DND-41 (cell line): Measurements from ENCODE around the gene KIFAP3.
A peak's percentile ranks its signal among the peaks of the same experiment; 100 is the strongest.
"Not testable (repeated sequence)": the region's sequence is repeated elsewhere in the genome, so short reads cannot be mapped to it uniquely, and the experiment has no call there.

Experiments
- ATAC-seq: fragments of 200-7000 bp; cut with Tn5 transposase; 3 replicates; pipeline ENCODE4 v1.9.1; 2021; ENCODE audit warnings: low read depth; ENCODE audit not compliant: insufficient read depth
- DNase-seq: peaks from one replicate; pipeline ENCODE4 v3.0.0-alpha.2; 2020
- H2AFZ ChIP-seq: 2 replicates; pipeline ENCODE4 v1.6.0; 2012; ENCODE audit warnings: low read depth, low read length
- H3K27ac ChIP-seq: 2 replicates; pipeline ENCODE4 v1.5.1; 2012; ENCODE audit warnings: low read length, inconsistent platforms
- H3K27me3 ChIP-seq: fragments of 200-600 bp; sonication (generic); 2 replicates; pipeline ENCODE4 v1.6.0; 2012; ENCODE audit warnings: low read length, mild to moderate bottlenecking, inconsistent platforms; ENCODE audit not compliant: insufficient read depth, poor library complexity
- H3K36me3 ChIP-seq: 2 replicates; pipeline ENCODE4 v1.5.1; 2012; ENCODE audit warnings: low read length, inconsistent platforms; ENCODE audit not compliant: insufficient read depth
- H3K4me1 ChIP-seq: 2 replicates; pipeline ENCODE4 v1.5.1; 2012; ENCODE audit warnings: mild to moderate bottlenecking, low read length; ENCODE audit not compliant: insufficient read depth
- H3K4me2 ChIP-seq: 2 replicates; pipeline ENCODE4 v1.6.0; 2012; ENCODE audit warnings: mild to moderate bottlenecking, moderate library complexity, low read length, inconsistent platforms; ENCODE audit not compliant: insufficient read depth
- H3K4me3 ChIP-seq, 2 experiments: fragments of 200-600 bp in 1 of 2; shearing (Covaris generic) in 1 of 2; 2 replicates each; pipeline ENCODE4 v1.5.1; 2012 to 2016; ENCODE audit warnings: inconsistent platforms in 2 of 2, low read length in 2 of 2, mild to moderate bottlenecking in 2 of 2, low read depth in 1 of 2, moderate library complexity in 1 of 2
- H3K79me2 ChIP-seq: 2 replicates; pipeline ENCODE4 v1.6.0; 2012; ENCODE audit warnings: low read length, inconsistent platforms; ENCODE audit not compliant: insufficient read depth
- H3K9ac ChIP-seq: 2 replicates; pipeline ENCODE4 v1.6.0; 2012; ENCODE audit warnings: low read depth, mild to moderate bottlenecking, inconsistent platforms, low read length, moderate library complexity
- H3K9me3 ChIP-seq: 2 replicates; pipeline ENCODE4 v1.5.1; 2012; ENCODE audit warnings: low read length, moderate library complexity, mild to moderate bottlenecking, inconsistent platforms; ENCODE audit not compliant: insufficient read depth, severe bottlenecking
- H4K20me1 ChIP-seq: 2 replicates; pipeline ENCODE4 v1.6.0; 2012; ENCODE audit warnings: low read length; ENCODE audit not compliant: insufficient read depth
- CTCF ChIP-seq: IDR thresholded peaks from 2 replicates; pipeline ENCODE4 v1.5.1; 2012; ENCODE audit warnings: borderline replicate concordance, low read length, moderate library complexity, mild to moderate bottlenecking; ENCODE audit not compliant: poor library complexity, severe bottlenecking; ENCODE audit errors: extremely low read depth
- EZH2 ChIP-seq: IDR thresholded peaks from 3 replicates; pipeline ENCODE4 v1.6.1; 2012; ENCODE audit warnings: borderline replicate concordance, low read depth, mild to moderate bottlenecking, moderate library complexity, low read length, inconsistent platforms; ENCODE audit not compliant: severe bottlenecking

The KIFAP3 gene

GRCh38 chr1:170077926-170078325, 3.4 kb upstream of the KIFAP3 start:
- Histone ChIP-seq H2AFZ (no peak overlapping the region), H3K9ac (no peak overlapping the region), H3K4me2 (no peak overlapping the region), H3K27ac (no peak overlapping the region), H3K27me3 (no peaks in the 10 kb centered on the region), H3K79me2 (peaks cover 15% of the 10 kb centered on the region), H3K4me3 (no peak overlapping the region), H3K4me1 (peaks cover 21% of the 10 kb centered on the region), H4K20me1 (no peaks in the 10 kb centered on the region), H3K9me3 (peaks cover 8% of the 10 kb centered on the region), H3K36me3 (no peaks in the 10 kb centered on the region; the same call in 1 of the 2 replicates)
- DNase-seq (no peak), ATAC-seq (no peak)
- TF ChIP-seq EZH2 (no peak), CTCF (no peak)

GRCh38 chr1:170076952-170077351, 2.5 kb upstream of the KIFAP3 start:
- not testable (repeated sequence) for ATAC-seq, H3K4me2 ChIP-seq, H3K4me3 ChIP-seq, DNase-seq, H3K27me3 ChIP-seq, H3K9me3 ChIP-seq, H3K27ac ChIP-seq, H3K36me3 ChIP-seq, H3K9ac ChIP-seq, H4K20me1 ChIP-seq, H2AFZ ChIP-seq
- Histone ChIP-seq H3K79me2 (peaks cover 25% of the 10 kb centered on the region), H3K4me1 (peaks cover 31% of the 10 kb centered on the region)

GRCh38 chr1:170076199-170076598, 1.7 kb upstream of the KIFAP3 start:
- Histone ChIP-seq H3K27ac (no peak overlapping the region), H3K9me3 (peaks cover 8% of the 10 kb centered on the region)

GRCh38 chr1:170075186-170075585, 691 bp upstream of the KIFAP3 start:
- peak overlapping the region; percentile 82 for H3K27ac ChIP-seq
- TF ChIP-seq CTCF (no peak), EZH2 (no peak)
- DNase-seq (peak; percentile 23), ATAC-seq (no peak)
- peak overlapping the region; percentile 88 to 96; a peak in 3 of 4 replicates for H3K4me3 ChIP-seq
- H3K79me2 ChIP-seq: peaks cover 41% of the 10 kb centered on the region
- no peaks in the 10 kb centered on the region for H4K20me1 ChIP-seq
- peaks cover 8% of the 10 kb centered on the region for H3K9me3 ChIP-seq
- H3K4me2 ChIP-seq: peak overlapping the region; percentile 61
- peak overlapping the region; percentile 89 for H2AFZ ChIP-seq
- H3K9ac ChIP-seq: peak overlapping the region; percentile 72
- H3K27me3 ChIP-seq: no peaks in the 10 kb centered on the region
- no peaks in the 10 kb centered on the region; the same call in 1 of the 2 replicates for H3K36me3 ChIP-seq
- H3K4me1 ChIP-seq: peaks cover 43% of the 10 kb centered on the region

More at GRCh38 chr1:170076199-170076598, 1.7 kb upstream of the KIFAP3 start:
- no peak overlapping the region for H3K4me2 ChIP-seq
- no peak overlapping the region for H3K9ac ChIP-seq
- ATAC-seq: no peak
- H3K36me3 ChIP-seq: no peaks in the 10 kb centered on the region; the same call in 1 of the 2 replicates
- no peak overlapping the region for H3K4me3 ChIP-seq
- no peaks in the 10 kb centered on the region for H4K20me1 ChIP-seq
- no peak for DNase-seq
- peaks cover 38% of the 10 kb centered on the region for H3K4me1 ChIP-seq
- TF ChIP-seq EZH2 (no peak), CTCF (no peak)
- H3K27me3 ChIP-seq: no peaks in the 10 kb centered on the region
- peaks cover 31% of the 10 kb centered on the region for H3K79me2 ChIP-seq
- H2AFZ ChIP-seq: no peak overlapping the region
